OCI-LY3 (cell line): Measurements from ENCODE around the gene SLC18A3.

Experiments
- H2AFZ ChIP-seq: fragments of 200-600, 300-600 bp; shearing (Covaris generic); 2 replicates; pipeline ENCODE4 v1.6.0; 2014; ENCODE audit warnings: antibody characterized with exemption, low read depth, low read length
- H3K27ac ChIP-seq: fragments of 200-600, 300-600 bp; sonication (generic); 2 replicates; pipeline ENCODE4 v1.5.1; 2014; ENCODE audit warnings: mild to moderate bottlenecking, low read length, moderate library complexity, mixed read lengths
- H3K27me3 ChIP-seq: fragments of 200-600, 300-600 bp; sonication (generic); 2 replicates; pipeline ENCODE4 v1.6.1; 2014; ENCODE audit warnings: low read depth, low read length, mixed read lengths
- H3K36me3 ChIP-seq: fragments of 200-600, 300-600 bp; sonication (generic); replicated peaks from 2 replicates; pipeline ENCODE3; 2014; ENCODE audit warnings: low read depth, low read length, mixed read lengths
- H3K4me1 ChIP-seq: fragments of 300-600, 200-600 bp; sonication (generic); 2 replicates; pipeline ENCODE4 v1.6.1; 2014; ENCODE audit warnings: low read length, mixed read lengths
- H3K4me2 ChIP-seq: fragments of 200-600, 300-600 bp; sonication (generic); 2 replicates; pipeline ENCODE4 v1.6.1; 2014; ENCODE audit warnings: low read length, mixed read lengths
- H3K4me3 ChIP-seq: fragments of 300-600, 200-600 bp; sonication (generic); 2 replicates; pipeline ENCODE4 v1.5.1; 2014; ENCODE audit warnings: antibody characterized with exemption, mild to moderate bottlenecking, low read length, moderate library complexity
- H3K79me2 ChIP-seq: fragments of 300-600, 200-600 bp; shearing (Covaris generic); 2 replicates; pipeline ENCODE4 v1.6.1; 2014; ENCODE audit warnings: mild to moderate bottlenecking, low read length, mixed read lengths
- H3K9ac ChIP-seq: fragments of 300-600, 200-600 bp; shearing (Covaris generic); 2 replicates; pipeline ENCODE4 v1.6.0; 2014; ENCODE audit warnings: mild to moderate bottlenecking, low read length, moderate library complexity
- H3K9me3 ChIP-seq: fragments of 200-600, 300-600 bp; shearing (Covaris generic); 2 replicates; pipeline ENCODE4 v1.6.1; 2014; ENCODE audit warnings: low read length, mixed read lengths; ENCODE audit not compliant: insufficient read depth
- H4K20me1 ChIP-seq: fragments of 200-600, 300-600 bp; sonication (generic); 2 replicates; pipeline ENCODE4 v1.6.1; 2016; ENCODE audit warnings: low read length, mixed read lengths; ENCODE audit not compliant: insufficient read depth
- CTCF ChIP-seq: fragments of 200-600, 300-600 bp; sonication (generic); IDR thresholded peaks from 2 replicates; pipeline ENCODE4 v1.5.1; 2014; ENCODE audit warnings: antibody characterized with exemption, low read length, low read depth
- EZH2phosphoT487 ChIP-seq: fragments of 200-600 bp; shearing (Covaris generic); IDR thresholded peaks from 2 replicates; pipeline ENCODE4 v1.6.1; 2018; ENCODE audit warnings: antibody characterized with exemption, mixed run types, low read depth

Gene SLC18A3

GRCh38 chr10:49611816-49612512 lies 1.9 kb downstream of the SLC18A3 start:
- TF ChIP-seq EZH2phosphoT487 (no peak), CTCF (no peak)
- Histone ChIP-seq H3K36me3 (no peaks in the 10 kb centered on the region), H3K9ac (no peak overlapping the region), H3K27me3 (no peaks in the 10 kb centered on the region), H3K27ac (no peak overlapping the region), H3K4me2 (no peak overlapping the region), H3K4me1 (no peaks in the 10 kb centered on the region), H3K4me3 (no peak overlapping the region), H2AFZ (no peak overlapping the region), H4K20me1 (no peaks in the 10 kb centered on the region), H3K9me3 (no peaks in the 10 kb centered on the region), H3K79me2 (no peaks in the 10 kb centered on the region)

GRCh38 chr10:49612513-49613164 lies 2.5 kb downstream of the SLC18A3 start:
- no peak overlapping the region for H3K27ac ChIP-seq
- H3K27me3 ChIP-seq, result no peaks in the 10 kb centered on the region
- H3K4me1 ChIP-seq, result no peaks in the 10 kb centered on the region
- no peaks in the 10 kb centered on the region for H3K9me3 ChIP-seq
- no peak overlapping the region for H3K9ac ChIP-seq
- TF ChIP-seq CTCF (no peak), EZH2phosphoT487 (no peak)
- no peak overlapping the region for H3K4me3 ChIP-seq
- H4K20me1 ChIP-seq, result no peaks in the 10 kb centered on the region
- no peaks in the 10 kb centered on the region for H3K36me3 ChIP-seq
- no peak overlapping the region for H2AFZ ChIP-seq
- no peak overlapping the region for H3K4me2 ChIP-seq
- no peaks in the 10 kb centered on the region for H3K79me2 ChIP-seq

GRCh38 chr10:49613165-49613881 lies 3.2 kb downstream of the SLC18A3 start:
- Histone ChIP-seq H3K9me3 (no peaks in the 10 kb centered on the region), H3K27ac (no peak overlapping the region), H3K4me3 (no peak overlapping the region), H3K36me3 (no peaks in the 10 kb centered on the region), H2AFZ (no peak overlapping the region), H3K4me2 (no peak overlapping the region), H3K9ac (no peak overlapping the region), H4K20me1 (no peaks in the 10 kb centered on the region), H3K4me1 (no peaks in the 10 kb centered on the region), H3K79me2 (no peaks in the 10 kb centered on the region), H3K27me3 (peaks cover 2% of the 10 kb centered on the region; the same call in 1 of the 2 replicates)
- TF ChIP-seq CTCF, result no peak
- no peak for TF ChIP-seq EZH2phosphoT487

GRCh38 chr10:49613882-49614241 lies 3.8 kb downstream of the SLC18A3 start, which contains the start of gene CHAT:
TSS of gene CHAT (plus strand) at chr10:49614037. CDS start at chr10:49614190, 153 bp downstream.
- H3K4me3 ChIP-seq, result no peak within 1 kb of the TSS
- H3K4me2 ChIP-seq, result no peak within 1 kb of the TSS
- TF ChIP-seq CTCF (no peak), EZH2phosphoT487 (no peak)
- no peaks in the 10 kb centered on the region for H3K9me3 ChIP-seq
- no peaks in the 10 kb centered on the region for H4K20me1 ChIP-seq
- H3K27me3 ChIP-seq, result peaks cover 6% of the 10 kb centered on the region; the same call in 1 of the 2 replicates
- no peak within 1 kb of the TSS for H3K9ac ChIP-seq
- no peak within 1 kb of the TSS for H2AFZ ChIP-seq
- H3K79me2 ChIP-seq, result no peaks in the 10 kb centered on the region
- no peaks in the 10 kb centered on the region for H3K36me3 ChIP-seq
- H3K4me1 ChIP-seq, result no peaks in the 10 kb centered on the region
- no peak within 1 kb of the TSS for H3K27ac ChIP-seq
